NB4 (cell line): ENCODE data around the gene FAM170B.

Experiments used
- DNase-seq: peaks from one replicate; pipeline ENCODE4 v3.0.0; 2010; ENCODE audit warnings: low read depth
- H3K4me3 ChIP-seq: one replicate; pipeline ENCODE4 v1.5.1; 2011; ENCODE audit warnings: mild to moderate bottlenecking, low read depth, low read length, moderate library complexity
- MYC ChIP-seq: IDR thresholded peaks from 2 replicates; pipeline ENCODE4 v1.6.1; 2011; ENCODE audit warnings: low read depth, low read length
- POLR2A ChIP-seq: IDR thresholded peaks from 2 replicates; pipeline ENCODE4 v1.6.1; 2011; ENCODE audit warnings: mild to moderate bottlenecking; ENCODE audit not compliant: insufficient read length; ENCODE audit errors: extremely low read depth
- TF ChIP-seq, protein P1 (sequence below): IDR thresholded peaks from 2 replicates; pipeline ENCODE4 v1.6.1; 2011; ENCODE audit warnings: low read depth, low read length
- TF ChIP-seq, protein P2 (sequence below): IDR thresholded peaks from one replicate; pipeline ENCODE4 v1.5.1; 2012; ENCODE audit warnings: low read depth, low read length

Gene FAM170B

GRCh38 chr10:49170632-49171325 lies 37.0 kb upstream of the FAM170B start:
- DNase-seq: no peak
- H3K4me3 ChIP-seq: no peak overlapping the region
- no peak for TF ChIP-seq MYC
- TF ChIP-seq, protein P1, sequence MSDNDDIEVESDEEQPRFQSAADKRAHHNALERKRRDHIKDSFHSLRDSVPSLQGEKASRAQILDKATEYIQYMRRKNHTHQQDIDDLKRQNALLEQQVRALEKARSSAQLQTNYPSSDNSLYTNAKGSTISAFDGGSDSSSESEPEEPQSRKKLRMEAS: no peak
- TF ChIP-seq, protein P2, sequence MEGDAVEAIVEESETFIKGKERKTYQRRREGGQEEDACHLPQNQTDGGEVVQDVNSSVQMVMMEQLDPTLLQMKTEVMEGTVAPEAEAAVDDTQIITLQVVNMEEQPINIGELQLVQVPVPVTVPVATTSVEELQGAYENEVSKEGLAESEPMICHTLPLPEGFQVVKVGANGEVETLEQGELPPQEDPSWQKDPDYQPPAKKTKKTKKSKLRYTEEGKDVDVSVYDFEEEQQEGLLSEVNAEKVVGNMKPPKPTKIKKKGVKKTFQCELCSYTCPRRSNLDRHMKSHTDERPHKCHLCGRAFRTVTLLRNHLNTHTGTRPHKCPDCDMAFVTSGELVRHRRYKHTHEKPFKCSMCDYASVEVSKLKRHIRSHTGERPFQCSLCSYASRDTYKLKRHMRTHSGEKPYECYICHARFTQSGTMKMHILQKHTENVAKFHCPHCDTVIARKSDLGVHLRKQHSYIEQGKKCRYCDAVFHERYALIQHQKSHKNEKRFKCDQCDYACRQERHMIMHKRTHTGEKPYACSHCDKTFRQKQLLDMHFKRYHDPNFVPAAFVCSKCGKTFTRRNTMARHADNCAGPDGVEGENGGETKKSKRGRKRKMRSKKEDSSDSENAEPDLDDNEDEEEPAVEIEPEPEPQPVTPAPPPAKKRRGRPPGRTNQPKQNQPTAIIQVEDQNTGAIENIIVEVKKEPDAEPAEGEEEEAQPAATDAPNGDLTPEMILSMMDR: no peak
- no peak for TF ChIP-seq POLR2A

DNA sequence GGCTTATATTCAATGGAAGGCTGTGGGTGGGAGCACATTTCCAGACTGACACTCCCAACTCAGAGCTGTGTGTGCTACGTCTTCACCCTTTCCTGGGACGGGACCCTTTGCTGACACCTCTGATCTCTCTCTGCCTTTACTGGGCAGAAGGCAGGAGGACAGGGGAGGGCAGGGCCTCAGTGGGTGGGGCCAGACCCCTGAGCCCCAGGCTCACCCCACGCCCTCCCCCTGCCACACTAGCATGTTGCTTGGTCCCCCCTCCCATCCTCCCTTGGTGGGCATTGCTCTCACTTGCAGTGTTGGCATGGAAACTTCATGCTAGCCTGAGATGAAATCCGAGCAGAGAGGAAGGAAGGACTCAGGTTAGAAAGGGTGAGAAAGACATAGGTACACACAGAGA lies 36.0 kb upstream of the FAM170B start:
- no peak for DNase-seq
- TF ChIP-seq, protein P1: no peak
- TF ChIP-seq, protein P2: no peak
- no peak for TF ChIP-seq POLR2A
- TF ChIP-seq MYC: no peak

DNA sequence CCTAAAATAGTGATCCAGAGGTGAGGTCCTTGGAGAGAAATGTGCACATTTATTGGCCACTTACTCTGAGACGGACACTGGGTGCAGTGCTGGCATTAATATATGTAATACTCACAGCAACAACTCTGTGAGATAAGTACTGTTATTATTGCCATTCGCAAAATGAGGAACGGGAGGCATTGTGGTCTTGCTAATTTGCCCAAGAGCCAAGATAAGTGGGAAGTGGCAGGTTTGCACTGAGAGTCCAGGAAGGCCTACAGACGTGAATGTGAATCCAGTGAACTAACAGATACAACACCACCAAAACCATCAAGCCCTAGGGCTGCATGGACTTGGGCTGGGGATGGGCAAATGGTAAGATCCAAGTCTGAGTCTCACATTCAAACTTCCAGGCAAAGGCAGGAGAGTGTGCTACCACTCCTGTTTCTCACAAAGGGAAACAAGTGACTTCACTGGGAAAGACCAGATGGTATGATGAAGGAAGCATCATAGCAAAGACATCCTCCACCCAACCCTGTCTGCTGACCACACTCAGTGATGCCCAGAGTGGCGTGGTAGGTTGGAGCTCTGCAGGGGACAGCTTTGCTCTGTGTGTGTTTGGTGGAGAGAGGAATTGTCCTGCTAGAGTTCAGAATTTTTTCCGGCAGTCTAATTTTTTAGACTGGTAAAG lies 35.1 kb upstream of the FAM170B start:
- TF ChIP-seq, protein P1: 0 out of 2 replicates have a peak, but pooled peaks have one; percentile 23
- no peak for TF ChIP-seq MYC
- no peak overlapping the region for H3K4me3 ChIP-seq
- peak; percentile 76 for DNase-seq

More for the DNA sequence above, 36.0 kb upstream of the FAM170B start:
- H3K4me3 ChIP-seq: no peak overlapping the region

DNA sequence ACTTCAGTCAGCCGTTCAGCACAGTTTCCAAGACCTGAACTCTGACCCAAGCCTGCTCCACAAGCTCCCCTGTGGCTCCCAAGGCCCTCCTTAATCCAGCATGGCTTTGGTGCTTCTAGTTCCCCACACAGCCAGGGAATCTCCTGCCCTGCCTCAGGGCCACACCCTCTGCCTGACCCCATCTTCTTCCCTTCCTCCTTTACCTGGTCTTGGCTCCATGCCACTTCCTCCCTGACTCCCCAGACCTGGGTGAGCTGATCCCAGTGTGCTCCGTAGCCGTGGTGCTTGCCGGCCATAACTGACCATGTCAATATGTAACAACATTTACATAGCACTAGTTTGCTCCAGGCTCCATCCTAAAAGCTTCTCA lies 34.3 kb upstream of the FAM170B start:
- H3K4me3 ChIP-seq: no peak overlapping the region
- TF ChIP-seq MYC (no peak), POLR2A (no peak)
- TF ChIP-seq, protein P1: no peak
- TF ChIP-seq, protein P2: no peak
- no peak for DNase-seq

GRCh38 chr10:49167425-49168170 lies 33.8 kb upstream of the FAM170B start:
- H3K4me3 ChIP-seq: no peak overlapping the region
- DNase-seq: no peak
- TF ChIP-seq MYC (no peak), POLR2A (no peak)
- TF ChIP-seq, protein P2: no peak
- TF ChIP-seq, protein P1: no peak
